ENCODE measurements around the gene OR2T2.
"Not testable (repeated sequence)": the region's sequence is repeated elsewhere in the genome, so short reads cannot be mapped to it uniquely, and the experiment has no call there.

OR2T2 gene

DNA sequence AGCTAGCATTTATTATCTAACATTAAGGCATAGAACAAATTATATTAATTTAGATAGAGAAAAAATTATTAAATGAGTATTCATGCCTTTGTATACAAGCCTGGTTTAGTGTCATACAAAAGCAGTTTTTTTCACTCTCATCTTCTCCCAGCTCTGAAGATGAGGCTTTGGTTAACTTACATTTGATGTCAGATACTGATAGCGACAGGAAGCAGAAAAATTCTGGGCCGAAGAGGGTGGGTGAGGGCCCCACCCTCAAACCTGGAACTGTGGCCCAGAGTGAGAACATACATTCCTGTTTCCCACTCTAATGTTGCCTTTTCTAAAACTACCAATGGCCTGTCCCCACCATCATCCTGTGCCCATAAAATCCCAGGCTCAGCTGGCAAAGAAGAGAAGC lies 27.6 kb upstream of the OR2T2 start:
- TF ChIP-seq CEBPB (IDR thresholded peaks at IDR 0.05) (no peak), CREB1 (IDR thresholded peaks at IDR 0.05; ENCODE audit: low read depth) (no peak), EGR1 (IDR thresholded peaks at IDR 0.05) (no peak), NFIC (IDR thresholded peaks at IDR 0.05) (no peak), RAD21 (IDR thresholded peaks at IDR 0.05; ENCODE audit: low read depth) (no peak), TAF1 (IDR thresholded peaks at IDR 0.05; ENCODE audit: low read depth) (no peak), FOXM1 (IDR thresholded peaks at IDR 0.05; ENCODE audit: borderline replicate concordance, low read depth) (no peak), TEAD4 (IDR thresholded peaks at IDR 0.05) (no peak), YY1 (IDR thresholded peaks at IDR 0.05; ENCODE audit: low read depth) (no peak), EP300 (IDR thresholded peaks at IDR 0.05; ENCODE audit: borderline replicate concordance) (no peak)
- TF ChIP-seq, protein P1, sequence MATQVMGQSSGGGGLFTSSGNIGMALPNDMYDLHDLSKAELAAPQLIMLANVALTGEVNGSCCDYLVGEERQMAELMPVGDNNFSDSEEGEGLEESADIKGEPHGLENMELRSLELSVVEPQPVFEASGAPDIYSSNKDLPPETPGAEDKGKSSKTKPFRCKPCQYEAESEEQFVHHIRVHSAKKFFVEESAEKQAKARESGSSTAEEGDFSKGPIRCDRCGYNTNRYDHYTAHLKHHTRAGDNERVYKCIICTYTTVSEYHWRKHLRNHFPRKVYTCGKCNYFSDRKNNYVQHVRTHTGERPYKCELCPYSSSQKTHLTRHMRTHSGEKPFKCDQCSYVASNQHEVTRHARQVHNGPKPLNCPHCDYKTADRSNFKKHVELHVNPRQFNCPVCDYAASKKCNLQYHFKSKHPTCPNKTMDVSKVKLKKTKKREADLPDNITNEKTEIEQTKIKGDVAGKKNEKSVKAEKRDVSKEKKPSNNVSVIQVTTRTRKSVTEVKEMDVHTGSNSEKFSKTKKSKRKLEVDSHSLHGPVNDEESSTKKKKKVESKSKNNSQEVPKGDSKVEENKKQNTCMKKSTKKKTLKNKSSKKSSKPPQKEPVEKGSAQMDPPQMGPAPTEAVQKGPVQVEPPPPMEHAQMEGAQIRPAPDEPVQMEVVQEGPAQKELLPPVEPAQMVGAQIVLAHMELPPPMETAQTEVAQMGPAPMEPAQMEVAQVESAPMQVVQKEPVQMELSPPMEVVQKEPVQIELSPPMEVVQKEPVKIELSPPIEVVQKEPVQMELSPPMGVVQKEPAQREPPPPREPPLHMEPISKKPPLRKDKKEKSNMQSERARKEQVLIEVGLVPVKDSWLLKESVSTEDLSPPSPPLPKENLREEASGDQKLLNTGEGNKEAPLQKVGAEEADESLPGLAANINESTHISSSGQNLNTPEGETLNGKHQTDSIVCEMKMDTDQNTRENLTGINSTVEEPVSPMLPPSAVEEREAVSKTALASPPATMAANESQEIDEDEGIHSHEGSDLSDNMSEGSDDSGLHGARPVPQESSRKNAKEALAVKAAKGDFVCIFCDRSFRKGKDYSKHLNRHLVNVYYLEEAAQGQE (IDR thresholded peaks at IDR 0.05; ENCODE audit: low read depth), result no peak

DNA sequence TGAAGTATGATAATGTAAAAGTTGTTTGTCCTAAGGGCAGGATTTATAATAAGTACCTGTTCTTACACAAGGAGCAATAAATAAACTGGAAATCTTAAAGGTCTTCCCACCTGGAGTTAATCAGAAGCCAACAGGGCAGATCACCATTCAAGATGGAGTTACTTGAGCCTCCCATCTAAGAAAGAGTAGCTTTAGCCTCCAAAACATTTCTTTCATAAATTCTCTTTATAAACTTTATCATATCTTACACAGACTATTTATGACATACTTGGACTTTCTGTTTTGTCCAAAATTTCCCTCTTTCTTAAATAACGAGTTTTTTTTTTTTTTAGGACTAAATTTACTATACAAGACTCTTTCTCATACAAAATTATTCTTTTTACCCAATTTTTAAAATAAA lies 24.1 kb upstream of the OR2T2 start:
- no peak for TF ChIP-seq EP300 (IDR thresholded peaks at IDR 0.05; ENCODE audit: borderline replicate concordance)
- TF ChIP-seq RAD21 (IDR thresholded peaks at IDR 0.05; ENCODE audit: low read depth), result no peak
- TF ChIP-seq TAF1 (IDR thresholded peaks at IDR 0.05; ENCODE audit: low read depth), result no peak
- no peak for TF ChIP-seq NFIC (IDR thresholded peaks at IDR 0.05)
- TF ChIP-seq CREB1 (IDR thresholded peaks at IDR 0.05; ENCODE audit: low read depth), result no peak
- TF ChIP-seq, protein P2, sequence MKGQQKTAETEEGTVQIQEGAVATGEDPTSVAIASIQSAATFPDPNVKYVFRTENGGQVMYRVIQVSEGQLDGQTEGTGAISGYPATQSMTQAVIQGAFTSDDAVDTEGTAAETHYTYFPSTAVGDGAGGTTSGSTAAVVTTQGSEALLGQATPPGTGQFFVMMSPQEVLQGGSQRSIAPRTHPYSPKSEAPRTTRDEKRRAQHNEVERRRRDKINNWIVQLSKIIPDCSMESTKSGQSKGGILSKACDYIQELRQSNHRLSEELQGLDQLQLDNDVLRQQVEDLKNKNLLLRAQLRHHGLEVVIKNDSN (IDR thresholded peaks at IDR 0.05), result no peak
- TF ChIP-seq ZBTB7A (IDR thresholded peaks at IDR 0.05; ENCODE audit: low read depth), result no peak
- no peak for TF ChIP-seq FOXM1 (IDR thresholded peaks at IDR 0.05; ENCODE audit: borderline replicate concordance, low read depth)
- TF ChIP-seq, protein P1 (IDR thresholded peaks at IDR 0.05; ENCODE audit: low read depth), result no peak
- TF ChIP-seq EGR1 (IDR thresholded peaks at IDR 0.05), result no peak
- TF ChIP-seq CEBPB (IDR thresholded peaks at IDR 0.05), result no peak
- TF ChIP-seq TCF12 (IDR thresholded peaks at IDR 0.05; ENCODE audit: low read depth), result no peak

DNA sequence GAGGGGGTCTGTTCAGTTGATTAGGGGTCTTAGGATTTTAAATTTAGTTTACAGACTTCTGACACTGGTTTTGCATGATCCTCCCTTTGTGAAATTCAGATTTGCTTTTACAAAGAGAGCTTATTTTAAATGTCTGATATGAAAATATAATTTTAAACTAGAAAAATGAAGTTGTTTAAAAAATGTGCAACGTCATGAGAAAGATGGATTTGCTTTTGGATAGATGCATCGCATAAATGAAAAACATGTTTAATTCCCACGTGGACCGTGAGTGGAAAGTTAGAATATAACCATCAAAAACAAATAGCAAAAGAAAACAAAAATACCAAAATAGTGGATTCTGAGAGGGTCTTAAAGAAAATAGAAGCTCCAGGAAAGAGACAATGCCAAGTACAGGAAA lies 25.7 kb downstream of the OR2T2 start:
- no peak for TF ChIP-seq EGR1 (IDR thresholded peaks at IDR 0.05)
- TF ChIP-seq EP300 (IDR thresholded peaks at IDR 0.05; ENCODE audit: borderline replicate concordance), result no peak
- TF ChIP-seq FOXM1 (IDR thresholded peaks at IDR 0.05; ENCODE audit: borderline replicate concordance, low read depth), result no peak
- TF ChIP-seq TEAD4 (IDR thresholded peaks at IDR 0.05), result no peak
- TF ChIP-seq, protein P1 (IDR thresholded peaks at IDR 0.05; ENCODE audit: low read depth), result no peak
- no peak for TF ChIP-seq CREB1 (IDR thresholded peaks at IDR 0.05; ENCODE audit: low read depth)
- no peak for TF ChIP-seq CEBPB (IDR thresholded peaks at IDR 0.05)
- no peak for TF ChIP-seq TAF1 (IDR thresholded peaks at IDR 0.05; ENCODE audit: low read depth)
- TF ChIP-seq RAD21 (IDR thresholded peaks at IDR 0.05; ENCODE audit: low read depth), result no peak
- TF ChIP-seq, protein P3, sequence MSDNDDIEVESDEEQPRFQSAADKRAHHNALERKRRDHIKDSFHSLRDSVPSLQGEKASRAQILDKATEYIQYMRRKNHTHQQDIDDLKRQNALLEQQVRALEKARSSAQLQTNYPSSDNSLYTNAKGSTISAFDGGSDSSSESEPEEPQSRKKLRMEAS (IDR thresholded peaks at IDR 0.05), result no peak

DNA sequence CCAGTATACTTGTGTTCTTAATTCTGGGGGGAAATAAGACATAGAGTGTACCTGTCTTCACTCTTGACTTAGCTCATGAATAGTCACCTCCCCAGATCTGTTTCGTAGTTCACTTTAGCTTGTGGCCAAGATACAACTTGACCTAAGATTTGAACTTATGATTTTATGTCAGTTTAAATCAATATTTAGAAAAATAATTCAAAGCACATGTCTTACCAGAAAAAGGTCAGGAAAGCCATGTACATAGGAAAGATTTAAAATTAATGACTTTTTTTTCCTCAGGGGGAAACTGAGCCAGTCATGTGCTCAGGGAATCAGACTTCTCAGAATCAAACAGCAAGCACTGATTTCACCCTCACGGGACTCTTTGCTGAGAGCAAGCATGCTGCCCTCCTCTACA lies 27.6 kb downstream of the OR2T2 start, which contains the start of gene OR2T3:
TSS of gene OR2T3 (plus strand) at position 301 of the 400 bp plus-strand sequence. CDS start at position 301, 0 bp downstream.
- TF ChIP-seq EP300 (IDR thresholded peaks at IDR 0.05; ENCODE audit: borderline replicate concordance); ZBTB7A (IDR thresholded peaks at IDR 0.05; ENCODE audit: low read depth); FOXM1 (IDR thresholded peaks at IDR 0.05; ENCODE audit: borderline replicate concordance, low read depth): not testable (repeated sequence)

DNA sequence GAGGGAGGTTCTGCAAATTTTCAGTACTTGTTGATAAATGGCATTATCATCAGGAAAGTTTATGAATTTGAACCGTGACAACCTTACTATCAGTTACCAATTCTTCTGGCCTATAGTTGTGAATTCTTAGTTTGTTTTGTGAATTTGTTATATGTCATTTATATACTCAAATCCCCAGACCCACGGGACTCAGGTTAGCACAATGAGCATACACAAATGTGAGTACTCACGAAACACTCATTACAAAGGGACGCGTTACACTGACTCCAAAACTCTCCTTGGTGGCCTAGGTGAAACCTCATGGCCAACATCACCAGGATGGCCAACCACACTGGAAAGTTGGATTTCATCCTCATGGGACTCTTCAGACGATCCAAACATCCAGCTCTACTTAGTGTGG lies 42.9 kb downstream of the OR2T2 start, which contains the start of gene OR2T5:
TSS of gene OR2T5 (plus strand) at position 301 of the 400 bp plus-strand sequence. CDS start at position 301, 0 bp downstream.
- not testable (repeated sequence) for TF ChIP-seq RAD21 (IDR thresholded peaks at IDR 0.05; ENCODE audit: low read depth); EGR1 (IDR thresholded peaks at IDR 0.05)
- TF ChIP-seq, protein P2 (IDR thresholded peaks at IDR 0.05), result not testable (repeated sequence)

Measured in Ishikawa (cell line).